GM20431 (cell line): ENCODE measurements around the gene TBC1D2.

ENCODE experiments used
- in situ Hi-C: fragments of 300-500 bp; cut with MseI, MboI; formaldehyde crosslinking; loops from one replicate; pipeline ENCODE4 v1.15.0; 2020; ENCODE audit warnings: low sequenced_read_pairs; ENCODE audit not compliant: unreplicated experiment

TBC1D2 gene

DNA sequence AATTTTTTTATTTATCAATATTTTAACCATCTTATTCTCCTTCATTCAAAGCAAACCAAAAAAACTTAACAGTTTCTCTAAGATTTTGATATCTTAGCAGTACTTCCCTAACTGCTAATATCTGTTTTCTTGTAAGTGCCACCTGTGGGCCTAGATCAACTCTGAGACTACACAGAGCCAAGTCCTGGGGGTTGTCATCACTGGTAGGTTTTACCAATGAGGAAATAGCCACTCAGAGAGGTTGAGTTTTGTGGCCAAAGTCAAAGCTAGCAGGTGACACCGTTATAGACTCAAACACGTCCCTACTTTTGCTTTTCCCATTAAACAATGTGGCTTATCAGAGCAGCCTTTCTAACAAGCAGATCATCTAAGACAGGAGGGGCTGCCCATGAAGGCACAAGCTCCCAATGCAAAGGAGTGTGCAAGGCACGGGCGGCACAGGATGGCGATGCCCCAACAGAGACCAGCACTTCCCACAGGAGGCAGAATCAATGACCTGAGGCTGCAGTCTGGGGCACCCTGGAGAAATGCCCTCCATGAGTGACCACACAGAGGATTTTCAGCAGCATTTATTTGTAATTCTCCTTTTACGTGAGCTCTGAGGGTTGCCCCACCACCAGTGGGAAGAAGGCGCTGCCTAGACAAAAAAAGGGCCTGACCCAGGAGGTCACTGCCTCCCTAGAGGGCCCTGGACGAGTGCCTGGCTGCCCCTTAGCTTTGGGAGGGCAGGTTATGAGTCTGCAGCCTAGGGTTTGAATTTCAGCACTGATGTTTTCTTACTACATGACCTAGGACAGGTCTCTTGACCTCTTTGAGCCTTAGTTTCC, 7.4 kb downstream of the TBC1D2 start:
- in situ Hi-C loops: no loop called here

- in situ Hi-C loops: no loop called here
Measured at GRCh38 chr9:98242426-98242825, 13.0 kb downstream of the TBC1D2 start.

DNA sequence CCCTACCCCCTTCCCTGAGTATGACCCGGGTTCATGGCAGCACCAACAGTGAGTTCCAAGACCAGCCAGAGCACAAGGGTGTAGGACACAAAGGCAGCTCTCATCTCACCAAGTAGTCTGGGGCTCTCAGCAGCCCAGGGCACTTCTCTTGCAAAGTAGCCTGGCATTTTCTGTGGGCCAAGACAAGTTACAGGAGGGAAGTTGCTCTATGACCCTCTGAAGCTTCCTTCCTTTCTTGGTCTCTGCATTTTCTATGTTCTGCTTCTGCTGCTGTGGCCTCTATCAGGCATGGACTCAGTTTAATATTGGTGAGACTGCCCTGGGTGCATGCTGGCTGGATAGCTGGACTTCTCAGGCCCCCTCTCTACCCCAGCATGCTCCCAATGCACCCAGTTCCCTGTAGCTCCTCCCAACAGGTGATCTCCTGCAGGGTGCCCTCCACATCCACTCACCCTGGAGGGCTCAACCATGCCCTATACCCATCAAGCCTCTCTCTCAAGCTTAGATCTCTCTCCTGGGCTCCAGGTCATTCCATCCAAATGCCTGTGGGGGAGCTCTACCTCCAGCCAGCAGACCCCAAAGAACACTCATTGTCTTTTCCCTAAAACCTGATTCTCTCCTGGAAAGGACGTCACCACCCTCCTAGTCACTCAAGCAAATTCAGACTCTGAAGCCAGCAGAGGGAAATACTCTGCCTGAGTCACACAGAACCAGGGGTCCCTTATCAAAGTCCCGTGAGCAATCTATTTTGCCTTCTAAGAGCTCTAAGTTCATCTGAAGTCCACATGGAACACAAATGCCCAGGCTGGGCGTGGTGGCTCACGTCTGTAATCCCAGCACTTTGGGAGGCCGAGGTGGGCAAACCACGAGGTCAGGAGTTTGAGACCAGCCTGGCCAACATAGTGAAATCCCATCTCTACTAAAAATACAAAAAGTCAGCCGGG, 13.8 kb downstream of the TBC1D2 start:
- in situ Hi-C loops: no loop called here

DNA sequence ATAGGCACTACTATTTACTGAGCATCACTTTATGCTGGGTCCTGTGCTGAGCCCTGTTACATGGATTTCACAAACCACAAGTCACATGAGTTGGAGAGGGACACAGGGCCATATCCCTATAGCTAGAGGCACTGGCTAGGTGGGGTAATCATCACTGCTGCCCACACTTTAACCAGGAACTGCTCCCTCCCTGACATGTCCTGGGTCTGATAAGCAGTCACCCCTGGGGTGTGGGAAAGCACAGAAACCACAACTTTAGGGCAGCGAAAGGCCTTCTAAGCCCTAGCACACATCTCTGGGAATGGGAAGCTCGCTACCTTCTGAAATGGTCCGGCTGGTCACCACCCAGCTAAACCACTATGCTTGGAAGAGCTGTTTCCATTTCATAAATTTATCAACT, 15.0 kb downstream of the TBC1D2 start:
- in situ Hi-C loops: no loop called here

- in situ Hi-C loops: no loop called here
Measured at GRCh38 chr9:98236901-98237487, 18.5 kb downstream of the TBC1D2 start.

DNA sequence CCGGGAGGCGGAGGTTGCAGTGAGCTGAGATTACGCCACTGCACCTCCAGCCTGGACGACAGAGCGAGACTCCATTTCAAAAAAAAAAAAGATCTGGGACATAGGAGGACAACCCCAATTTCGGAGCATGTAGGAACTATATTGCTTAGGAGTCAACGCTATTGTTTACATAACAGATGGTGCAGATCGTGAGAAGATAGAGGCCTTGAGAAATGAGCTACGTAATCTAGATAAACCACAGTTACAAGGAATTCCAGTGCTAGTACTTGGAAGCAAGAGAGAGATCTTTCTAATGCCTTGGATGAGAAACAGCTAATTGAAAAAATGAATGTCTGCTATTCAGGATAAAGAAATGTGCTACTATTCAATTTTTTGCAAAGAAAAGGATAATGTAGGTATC, 20.3 kb downstream of the TBC1D2 start:
- in situ Hi-C loops: no loop called here

- in situ Hi-C loops: no loop called here
Measured at GRCh38 chr9:98234245-98234825, 21.1 kb downstream of the TBC1D2 start.

DNA sequence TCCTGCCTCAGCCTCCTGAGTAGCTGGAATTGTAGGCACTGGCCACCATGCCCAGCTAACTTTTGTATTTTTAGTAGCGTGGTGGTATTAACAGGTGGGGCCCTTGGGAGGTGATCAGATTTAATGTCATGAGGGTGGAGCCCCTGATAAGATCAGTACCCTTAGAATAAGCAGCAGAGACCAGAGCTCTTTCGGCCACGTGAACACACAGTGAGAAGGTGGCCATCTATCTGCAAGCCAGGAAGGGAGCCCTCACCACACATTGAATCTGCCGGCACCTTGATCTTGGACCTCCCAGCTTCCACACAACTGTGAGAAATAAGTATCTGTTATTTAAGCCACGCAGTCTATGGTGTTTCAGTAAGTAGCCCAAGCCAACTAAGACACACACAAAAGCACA, 22.5 kb downstream of the TBC1D2 start:
- in situ Hi-C loops: no loop called here

DNA sequence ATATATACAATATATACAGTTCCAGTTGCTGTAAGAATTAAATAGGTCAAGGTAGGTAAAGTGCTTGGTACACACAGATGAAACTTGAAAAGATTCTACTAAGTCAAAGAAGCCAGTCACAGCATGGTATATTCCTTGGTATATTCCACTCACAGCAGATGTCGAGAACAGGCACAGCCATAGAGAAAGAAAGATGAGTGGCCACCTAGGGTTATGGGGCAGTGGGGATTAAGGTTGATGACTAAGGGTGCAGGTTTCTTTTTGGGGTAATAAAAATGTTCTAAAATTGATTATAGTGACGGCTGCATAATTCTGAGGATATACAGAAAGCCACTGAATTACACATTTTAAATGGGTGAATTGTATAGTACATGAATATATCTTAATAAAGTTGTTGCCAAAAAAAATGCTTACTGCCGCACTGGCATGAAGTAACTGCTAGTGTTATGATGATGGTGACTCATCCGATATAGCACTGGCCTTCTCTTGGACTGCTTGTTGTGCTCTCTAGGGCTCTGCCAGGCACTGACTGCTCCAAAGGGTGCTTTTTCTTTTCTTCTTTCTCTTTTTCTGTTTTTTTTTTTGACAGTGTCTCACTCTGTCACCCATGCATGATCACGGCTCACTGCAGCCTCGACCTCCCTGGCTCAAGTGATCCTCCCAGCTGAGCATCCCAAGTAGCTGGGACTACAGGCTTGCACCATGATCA, 23.5 kb downstream of the TBC1D2 start:
- in situ Hi-C loops: no loop called here

- in situ Hi-C loops: no loop called here
Measured at GRCh38 chr9:98230789-98231188, 24.7 kb downstream of the TBC1D2 start.

DNA sequence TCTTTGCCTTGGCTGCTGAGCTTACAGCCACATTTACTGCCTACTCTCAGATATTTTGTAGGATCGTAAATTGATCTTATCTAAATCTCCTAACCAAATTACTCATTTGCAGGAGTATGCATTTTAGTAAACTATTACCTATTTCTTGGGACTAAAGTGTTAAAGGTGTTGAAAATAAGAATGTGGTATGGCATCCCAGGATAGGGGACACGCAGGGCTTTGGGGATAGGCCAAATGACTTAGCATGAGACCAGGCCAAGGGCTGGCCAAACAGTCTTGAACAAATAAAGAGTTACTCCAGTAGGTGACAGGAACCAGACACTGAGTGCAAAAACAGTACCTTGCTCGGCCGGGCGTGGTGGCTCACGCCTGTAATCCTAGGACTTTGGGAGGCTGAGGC, 25.1 kb downstream of the TBC1D2 start:
- in situ Hi-C loops: no loop called here

GRCh38 chr9:98229620-98230019, 25.8 kb downstream of the TBC1D2 start:
- in situ Hi-C loops: no loop called here

GRCh38 chr9:98229090-98229395, 26.4 kb downstream of the TBC1D2 start:
- in situ Hi-C loops: no loop called here

- in situ Hi-C loops: no loop called here
Measured at GRCh38 chr9:98228392-98229089, 26.9 kb downstream of the TBC1D2 start.

- in situ Hi-C loops: no loop called here
Measured at GRCh38 chr9:98227883-98228282, 27.6 kb downstream of the TBC1D2 start.

DNA sequence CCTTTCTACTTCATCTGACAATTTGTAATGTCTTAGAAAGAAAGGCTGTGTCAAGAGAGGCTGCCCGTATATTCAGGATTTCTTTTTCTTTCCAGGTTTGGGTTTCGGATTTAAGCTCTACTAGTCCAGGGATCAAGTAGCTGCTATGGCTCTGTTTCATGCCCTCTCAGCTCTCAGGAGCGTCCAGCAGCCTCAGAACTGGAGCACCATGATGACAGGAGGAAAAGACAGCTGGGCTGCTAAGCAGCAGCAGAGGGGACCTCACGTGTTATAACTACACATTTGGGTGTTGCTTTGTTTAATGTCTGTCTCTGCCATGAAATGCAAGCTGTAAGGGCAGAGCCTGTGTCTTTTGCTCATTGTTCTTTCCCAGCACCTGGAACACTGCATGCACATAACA, 28.5 kb downstream of the TBC1D2 start:
- in situ Hi-C loops: no loop called here

- in situ Hi-C loops: no loop called here
Measured at GRCh38 chr9:98226516-98226915, 28.9 kb downstream of the TBC1D2 start.

DNA sequence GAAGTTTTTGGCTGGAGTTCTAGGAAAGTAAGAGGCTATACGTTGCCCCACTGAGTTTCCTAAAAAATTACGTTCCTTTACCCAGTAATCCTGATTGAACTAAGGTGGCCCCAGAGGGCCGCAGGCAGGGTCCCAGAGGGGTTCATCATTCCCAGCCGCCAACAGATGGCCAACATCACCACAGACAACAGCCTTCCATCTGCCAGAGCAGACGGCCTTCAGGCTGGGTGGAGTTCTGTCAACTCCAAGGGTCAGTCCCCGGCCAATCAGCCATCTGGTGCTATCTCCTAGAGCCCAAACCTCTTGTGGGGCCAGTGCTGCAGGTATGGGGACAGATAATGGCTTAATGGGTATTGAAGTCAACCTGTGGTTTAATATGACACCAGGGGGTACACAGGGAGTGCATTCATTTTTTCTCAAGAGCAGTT, 30.4 kb downstream of the TBC1D2 start:
- in situ Hi-C loops: no loop called here

DNA sequence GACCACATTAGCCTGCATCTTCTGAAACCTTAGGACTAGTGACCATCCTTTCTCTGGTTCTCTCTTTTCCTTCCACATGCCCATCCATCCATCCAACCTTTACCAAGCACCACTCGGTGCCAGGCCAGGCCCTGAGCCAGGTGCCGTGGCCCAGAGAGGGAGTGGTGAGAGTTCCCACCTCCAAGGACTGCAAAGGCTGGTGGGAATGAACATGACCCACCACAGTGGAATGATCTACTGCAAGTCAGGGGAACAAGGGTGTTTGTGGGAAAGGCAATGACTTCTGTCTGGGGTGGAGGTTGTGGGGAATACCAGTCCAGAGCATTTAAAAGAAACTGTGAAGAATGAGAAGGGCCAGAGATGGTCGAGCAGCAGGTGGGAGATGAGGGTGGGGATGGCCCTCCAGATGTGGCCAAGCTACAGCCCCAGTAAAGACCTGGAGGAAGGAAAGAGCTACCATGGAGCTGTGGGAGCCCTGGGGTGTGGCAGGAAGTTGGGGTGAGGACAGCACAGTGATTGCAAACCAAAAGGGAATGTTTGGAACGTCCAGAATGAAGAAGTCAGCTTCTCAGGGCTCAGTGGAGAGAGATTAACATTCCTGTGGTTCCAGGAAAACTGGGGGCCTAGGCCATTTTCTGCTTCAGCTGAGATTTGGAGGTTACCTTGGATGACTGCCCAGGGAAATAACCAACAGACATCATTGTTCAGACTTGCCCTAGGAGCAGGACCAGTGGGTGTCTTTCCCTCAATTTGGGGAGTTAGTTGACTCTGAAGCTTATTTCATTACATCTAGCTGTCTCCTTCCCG, 32.4 kb downstream of the TBC1D2 start:
- in situ Hi-C loops: no loop called here
